ENCODE data around the gene UBL4A. TPM values are rescaled to one million over a fixed set of nuclear protein-coding genes. Genes with fewer than 3 reads are reported as not detected.

Gene UBL4A
- total and polyA plus RNA-seq, 9 of the 15 experiments (the other 6 are each of a cell fraction or from before 2014, with no cell fraction given): 15.2 to 140 (median 100) TPM

DNA sequence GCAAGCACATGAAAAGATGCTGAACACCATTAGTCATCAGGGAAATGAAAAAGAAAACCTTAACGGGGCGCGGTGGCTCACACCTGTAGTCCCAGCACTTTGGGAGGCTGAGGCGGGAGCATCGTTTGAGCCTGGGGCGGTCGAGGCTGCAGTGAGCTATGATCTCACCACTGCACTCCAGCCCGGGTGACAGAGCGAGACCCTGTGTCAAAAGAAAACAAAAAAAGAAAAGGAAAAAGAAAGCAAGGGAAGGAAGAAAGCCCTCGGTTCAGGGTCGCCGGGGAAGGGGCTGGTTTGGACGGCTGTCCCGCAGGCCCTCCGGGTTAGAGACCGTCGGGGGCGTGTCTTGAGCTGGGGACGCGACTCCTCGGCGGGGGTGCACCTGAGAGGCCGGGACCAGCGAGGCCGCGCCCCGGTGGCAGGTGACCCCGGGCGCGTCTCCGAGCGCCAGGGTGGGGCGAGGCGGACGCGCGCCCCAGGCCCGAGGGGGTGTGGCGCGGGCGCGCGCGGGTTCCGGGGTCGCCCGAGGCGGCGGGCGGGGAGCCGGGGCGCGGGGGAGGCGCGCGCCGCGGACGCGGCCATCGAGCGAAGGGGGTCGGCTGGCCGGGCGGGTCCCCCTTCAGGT is 28.8 kb downstream of the UBL4A start (continued):
- TF ChIP-seq, protein P1, sequence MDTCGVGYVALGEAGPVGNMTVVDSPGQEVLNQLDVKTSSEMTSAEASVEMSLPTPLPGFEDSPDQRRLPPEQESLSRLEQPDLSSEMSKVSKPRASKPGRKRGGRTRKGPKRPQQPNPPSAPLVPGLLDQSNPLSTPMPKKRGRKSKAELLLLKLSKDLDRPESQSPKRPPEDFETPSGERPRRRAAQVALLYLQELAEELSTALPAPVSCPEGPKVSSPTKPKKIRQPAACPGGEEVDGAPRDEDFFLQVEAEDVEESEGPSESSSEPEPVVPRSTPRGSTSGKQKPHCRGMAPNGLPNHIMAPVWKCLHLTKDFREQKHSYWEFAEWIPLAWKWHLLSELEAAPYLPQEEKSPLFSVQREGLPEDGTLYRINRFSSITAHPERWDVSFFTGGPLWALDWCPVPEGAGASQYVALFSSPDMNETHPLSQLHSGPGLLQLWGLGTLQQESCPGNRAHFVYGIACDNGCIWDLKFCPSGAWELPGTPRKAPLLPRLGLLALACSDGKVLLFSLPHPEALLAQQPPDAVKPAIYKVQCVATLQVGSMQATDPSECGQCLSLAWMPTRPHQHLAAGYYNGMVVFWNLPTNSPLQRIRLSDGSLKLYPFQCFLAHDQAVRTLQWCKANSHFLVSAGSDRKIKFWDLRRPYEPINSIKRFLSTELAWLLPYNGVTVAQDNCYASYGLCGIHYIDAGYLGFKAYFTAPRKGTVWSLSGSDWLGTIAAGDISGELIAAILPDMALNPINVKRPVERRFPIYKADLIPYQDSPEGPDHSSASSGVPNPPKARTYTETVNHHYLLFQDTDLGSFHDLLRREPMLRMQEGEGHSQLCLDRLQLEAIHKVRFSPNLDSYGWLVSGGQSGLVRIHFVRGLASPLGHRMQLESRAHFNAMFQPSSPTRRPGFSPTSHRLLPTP (IDR thresholded peaks at IDR 0.05; ENCODE audit: borderline replicate concordance, extremely low read depth, insufficient read length): no peak
- TF ChIP-seq RBM15 (IDR thresholded peaks at IDR 0.05; ENCODE audit: insufficient read depth, low read length) (no peak), NRF1 (conservative IDR thresholded peaks at IDR 0.05 in 1 of 2, IDR thresholded peaks at IDR 0.05 in 1 of 2) (no peak), STAG1 (CRISPR knock-in tag; IDR thresholded peaks at IDR 0.05; ENCODE audit: borderline replicate concordance) (no peak), EP400 (IDR thresholded peaks at IDR 0.05) (0 out of 2 replicates have a peak, but pooled peaks have one; percentile 17), EWSR1 (IDR thresholded peaks at IDR 0.05; ENCODE audit: borderline replicate concordance, low read depth, partially characterized antibody) (no peak), CEBPG (CRISPR knock-in tag; IDR thresholded peaks at IDR 0.05) (no peak), CEBPG (tag; conservative IDR thresholded peaks at IDR 0.05 in 1 of 2, IDR thresholded peaks at IDR 0.05 in 1 of 2) (no peak), BRCA1 (IDR thresholded peaks at IDR 0.05) (no peak), BRCA1 (CRISPR knock-in tag; IDR thresholded peaks at IDR 0.05) (no peak), ZNF212 (CRISPR knock-in tag; IDR thresholded peaks at IDR 0.05) (no peak), ZNF436 (CRISPR knock-in tag; IDR thresholded peaks at IDR 0.05) (no peak), IFI16 (CRISPR knock-in tag; IDR thresholded peaks at IDR 0.05) (no peak), RCOR1 (IDR thresholded peaks at IDR 0.05; ENCODE audit: borderline replicate concordance in 1 of 2, low read depth in 2 of 2, low read length in 2 of 2) (no peak), ZNF707 (CRISPR knock-in tag; conservative IDR thresholded peaks at IDR 0.05) (no peak), MED1 (CRISPR knock-in tag; IDR thresholded peaks at IDR 0.05; ENCODE audit: borderline replicate concordance) (no peak), BDP1 (IDR thresholded peaks at IDR 0.05; ENCODE audit: insufficient read depth, insufficient read length) (no peak), HDAC1 (IDR thresholded peaks at IDR 0.05) (peak in 1 of 2 experiments; percentile 50; a peak in 1 of 4 replicates)
- TF ChIP-seq, protein P2, sequence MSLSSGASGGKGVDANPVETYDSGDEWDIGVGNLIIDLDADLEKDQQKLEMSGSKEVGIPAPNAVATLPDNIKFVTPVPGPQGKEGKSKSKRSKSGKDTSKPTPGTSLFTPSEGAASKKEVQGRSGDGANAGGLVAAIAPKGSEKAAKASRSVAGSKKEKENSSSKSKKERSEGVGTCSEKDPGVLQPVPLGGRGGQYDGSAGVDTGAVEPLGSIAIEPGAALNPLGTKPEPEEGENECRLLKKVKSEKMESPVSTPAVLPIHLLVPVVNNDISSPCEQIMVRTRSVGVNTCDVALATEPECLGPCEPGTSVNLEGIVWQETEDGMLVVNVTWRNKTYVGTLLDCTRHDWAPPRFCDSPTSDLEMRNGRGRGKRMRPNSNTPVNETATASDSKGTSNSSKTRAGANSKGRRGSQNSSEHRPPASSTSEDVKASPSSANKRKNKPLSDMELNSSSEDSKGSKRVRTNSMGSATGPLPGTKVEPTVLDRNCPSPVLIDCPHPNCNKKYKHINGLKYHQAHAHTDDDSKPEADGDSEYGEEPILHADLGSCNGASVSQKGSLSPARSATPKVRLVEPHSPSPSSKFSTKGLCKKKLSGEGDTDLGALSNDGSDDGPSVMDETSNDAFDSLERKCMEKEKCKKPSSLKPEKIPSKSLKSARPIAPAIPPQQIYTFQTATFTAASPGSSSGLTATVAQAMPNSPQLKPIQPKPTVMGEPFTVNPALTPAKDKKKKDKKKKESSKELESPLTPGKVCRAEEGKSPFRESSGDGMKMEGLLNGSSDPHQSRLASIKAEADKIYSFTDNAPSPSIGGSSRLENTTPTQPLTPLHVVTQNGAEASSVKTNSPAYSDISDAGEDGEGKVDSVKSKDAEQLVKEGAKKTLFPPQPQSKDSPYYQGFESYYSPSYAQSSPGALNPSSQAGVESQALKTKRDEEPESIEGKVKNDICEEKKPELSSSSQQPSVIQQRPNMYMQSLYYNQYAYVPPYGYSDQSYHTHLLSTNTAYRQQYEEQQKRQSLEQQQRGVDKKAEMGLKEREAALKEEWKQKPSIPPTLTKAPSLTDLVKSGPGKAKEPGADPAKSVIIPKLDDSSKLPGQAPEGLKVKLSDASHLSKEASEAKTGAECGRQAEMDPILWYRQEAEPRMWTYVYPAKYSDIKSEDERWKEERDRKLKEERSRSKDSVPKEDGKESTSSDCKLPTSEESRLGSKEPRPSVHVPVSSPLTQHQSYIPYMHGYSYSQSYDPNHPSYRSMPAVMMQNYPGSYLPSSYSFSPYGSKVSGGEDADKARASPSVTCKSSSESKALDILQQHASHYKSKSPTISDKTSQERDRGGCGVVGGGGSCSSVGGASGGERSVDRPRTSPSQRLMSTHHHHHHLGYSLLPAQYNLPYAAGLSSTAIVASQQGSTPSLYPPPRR (CRISPR knock-in tag; IDR thresholded peaks at IDR 0.05; ENCODE audit: borderline replicate concordance): no peak
